Stimulated activated CD8-positive, alpha-beta memory T cell treated with anti-CD3 and anti-CD28 coated beads, Interleukin-15, amount 100 ng/mL, for 4 hours (primary cell): Measurements from ENCODE around the gene CMC2.

Source experiments
- DNase-seq, 2 donors: peaks; one replicate each; pipeline ENCODE4 v3.0.0-alpha.2; 2020; ENCODE audit warnings: low read depth in 2 of 2

The CMC2 gene

DNA sequence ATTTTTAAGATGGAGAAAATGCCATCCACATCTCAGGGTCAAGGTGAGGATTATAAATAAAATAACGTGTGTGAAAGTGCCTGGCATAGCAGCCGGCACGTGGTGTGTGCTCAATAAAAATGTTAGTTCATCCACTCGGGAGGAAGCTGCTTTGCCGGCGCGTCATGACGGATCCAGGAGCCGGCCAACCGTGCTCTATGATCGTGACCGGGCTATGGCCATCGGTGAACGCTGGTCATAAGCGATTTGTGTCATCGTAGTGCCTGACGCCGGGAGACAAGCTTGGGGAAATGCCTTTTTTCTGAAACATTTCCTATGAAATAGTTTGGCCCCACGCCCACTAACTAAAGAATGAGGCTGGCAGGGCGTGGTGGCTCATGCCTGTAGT is 74.0 kb downstream of the CMC2 start:
- no peak for DNase-seq

DNA sequence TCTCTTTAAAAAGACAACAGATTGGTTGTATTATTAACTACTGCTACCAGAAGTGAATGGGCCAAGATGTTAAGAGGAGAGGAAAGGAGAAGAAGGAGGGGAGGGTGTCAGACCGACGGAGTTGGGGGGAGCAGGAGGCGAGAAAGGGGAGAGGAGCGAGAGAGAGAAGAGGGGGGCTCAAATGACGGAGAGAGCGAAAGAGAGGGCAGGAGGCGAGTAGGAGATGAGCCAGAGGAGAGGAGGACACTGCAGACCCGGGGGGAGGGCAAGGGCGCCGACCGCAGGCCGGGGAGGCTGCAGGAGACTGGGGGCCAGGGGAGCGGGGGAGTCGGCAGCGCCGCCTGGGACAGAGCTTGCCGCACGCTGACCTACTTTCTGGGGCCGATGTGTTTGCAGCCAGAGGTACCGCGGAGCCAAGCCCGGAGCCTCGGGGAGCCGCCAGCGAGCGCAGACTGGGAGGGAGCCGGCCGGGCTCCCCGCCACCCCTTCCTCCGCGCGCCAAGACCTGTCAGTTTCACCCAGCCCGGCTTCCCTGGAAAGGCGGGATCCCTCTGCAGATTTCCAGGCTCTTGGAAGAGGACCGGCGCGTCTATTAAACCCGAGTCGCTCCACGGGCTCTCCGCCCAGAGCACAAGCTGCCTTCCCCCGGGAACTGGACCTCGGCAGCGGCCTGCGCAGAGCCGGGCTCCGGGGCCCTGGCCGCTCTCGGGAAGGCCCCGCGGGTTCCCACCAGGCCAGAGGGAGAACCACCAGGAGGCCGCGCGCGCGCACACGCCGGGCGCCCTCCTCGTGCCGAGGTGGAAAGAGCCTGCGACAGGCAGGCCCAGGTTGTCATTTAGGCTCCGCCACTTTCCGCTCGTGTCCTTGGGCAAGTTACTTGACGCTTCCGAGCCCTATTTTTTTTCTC is 74.6 kb downstream of the CMC2 start:
- DNase-seq, result no peak

DNA sequence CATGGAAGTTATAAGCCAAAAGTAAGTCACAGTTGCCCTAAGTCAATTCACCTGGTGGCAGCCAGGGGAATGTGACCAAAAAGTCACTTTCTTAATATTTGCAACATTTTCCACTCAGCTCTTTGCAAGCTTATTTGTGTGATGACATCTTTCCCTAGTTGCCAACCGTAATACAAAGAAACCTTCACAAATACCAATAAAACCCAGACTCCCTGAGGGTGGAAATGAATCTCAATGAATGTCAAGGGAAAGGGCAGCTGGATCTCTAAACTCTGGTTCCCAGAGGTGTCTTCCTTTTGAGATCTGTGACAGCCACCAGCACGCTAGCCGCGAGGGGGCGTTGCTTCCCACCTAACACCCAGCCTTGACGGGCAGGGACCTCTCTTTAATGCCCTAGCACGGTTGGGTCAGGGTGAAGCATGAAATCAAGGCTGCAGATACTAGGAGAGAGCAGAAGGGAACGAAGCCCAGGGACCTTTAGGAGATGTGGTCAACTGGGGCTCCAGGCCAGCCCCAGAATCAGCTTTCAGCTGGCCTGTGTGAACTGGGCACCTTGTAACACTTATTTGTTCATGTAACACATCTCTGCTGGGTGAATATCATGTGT is 82.2 kb downstream of the CMC2 start:
- DNase-seq, result no peak

DNA sequence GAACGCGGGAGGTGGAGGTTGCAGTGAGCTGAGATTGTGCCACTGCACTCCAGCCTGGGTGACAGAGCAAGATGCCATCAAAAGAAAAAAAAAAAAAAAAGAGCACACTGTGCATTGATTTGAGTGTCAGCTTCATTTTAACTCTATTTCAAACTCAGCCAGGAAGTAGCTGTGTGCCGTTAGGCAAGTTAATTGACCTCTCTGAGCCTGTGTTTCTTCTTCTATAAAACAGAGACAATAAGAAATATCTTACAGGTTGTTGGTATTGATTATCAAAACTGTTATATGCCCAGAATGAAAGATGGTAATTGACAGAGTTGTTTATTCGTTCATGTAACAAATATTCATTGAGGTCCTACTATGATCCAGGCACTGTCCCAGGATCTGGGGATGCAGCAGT is 83.3 kb downstream of the CMC2 start:
- no peak for DNase-seq
